NCI-H146 treated with DMSO at 0.1 percent for 48 hours (cell line): ENCODE measurements around the gene FANCD2.
"Not testable (repeated sequence)": the region's sequence is repeated elsewhere in the genome, so short reads cannot be mapped to it uniquely, and the experiment has no call there.

Experiments used
- DNase-seq: peaks from one replicate; lab custom pipeline; 2025; ENCODE audit not compliant: unreplicated experiment; lab: John Stamatoyannopoulos, UW

Gene FANCD2

DNA sequence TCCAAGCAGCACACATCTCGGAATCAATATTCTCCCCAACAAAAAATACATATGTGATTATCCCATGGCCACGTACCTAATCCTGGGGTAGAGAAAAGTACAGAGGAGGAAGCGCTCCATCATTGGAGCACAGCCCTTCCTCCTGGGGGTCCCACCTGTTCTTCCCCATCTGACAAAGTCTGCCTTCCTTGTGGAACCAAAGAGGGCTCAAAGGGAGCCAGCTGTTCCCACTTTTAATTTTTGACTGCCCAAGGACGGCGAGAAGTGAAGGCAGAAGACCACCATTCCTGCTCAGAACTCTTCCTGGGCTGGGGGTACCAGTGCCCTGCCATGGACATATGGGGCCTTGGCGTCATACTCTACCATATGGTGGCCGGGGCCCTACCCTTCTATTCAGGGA is 14.1 kb upstream of the FANCD2 start:
- DNase-seq = no peak

GRCh38 chr3:10015461-10015904 is 10.8 kb upstream of the FANCD2 start:
- DNase-seq = no peak

GRCh38 chr3:10017636-10018292 is 8.5 kb upstream of the FANCD2 start:
- DNase-seq = no peak

DNA sequence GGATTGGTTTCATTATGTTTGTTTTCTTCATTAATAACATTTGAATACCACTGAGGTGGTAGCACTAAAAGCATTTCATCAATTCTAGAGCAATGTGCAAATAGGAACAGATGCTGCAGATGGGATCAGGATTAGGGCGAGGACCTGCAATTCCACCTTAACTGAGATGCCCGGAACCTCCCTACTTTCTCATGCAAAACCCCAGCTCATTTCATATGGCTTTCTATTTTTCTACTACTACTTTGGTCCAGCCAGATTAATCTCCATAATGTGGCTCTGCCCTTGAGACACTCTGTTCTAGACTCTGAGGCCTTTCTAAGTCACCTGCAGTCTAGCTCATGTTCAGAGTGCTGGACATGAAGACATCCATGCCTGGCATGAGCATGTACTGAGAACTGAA is 7.4 kb upstream of the FANCD2 start:
- DNase-seq = not testable (repeated sequence)

DNA sequence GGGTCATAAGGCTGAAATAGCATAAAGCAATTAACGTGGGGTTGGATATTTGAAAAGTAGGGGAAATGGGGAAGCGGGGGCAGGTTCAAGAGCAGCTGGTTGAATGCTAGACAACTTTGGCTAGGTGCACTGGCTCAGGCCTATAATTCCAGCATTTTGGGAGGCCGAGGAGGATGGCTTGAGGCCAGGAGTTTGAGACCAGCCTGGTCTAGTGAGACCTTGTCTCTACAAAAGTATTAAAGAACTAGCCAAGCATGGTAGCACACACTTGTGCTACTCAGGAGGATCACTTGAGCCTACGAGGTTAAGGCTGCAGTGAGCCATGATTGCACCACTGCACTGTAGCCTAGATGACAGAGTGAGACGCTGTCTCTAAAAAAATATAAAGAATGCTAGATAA is 6.9 kb upstream of the FANCD2 start:
- DNase-seq = no peak

- no peak for DNase-seq
Observed at GRCh38 chr3:10021856-10022775, 4.1 kb upstream of the FANCD2 start.

- DNase-seq = no peak
Observed at GRCh38 chr3:10023587-10024310, 2.5 kb upstream of the FANCD2 start.

- DNase-seq = no peak
Observed at GRCh38 chr3:10025205-10026083, 793 bp upstream of the FANCD2 start.

DNA sequence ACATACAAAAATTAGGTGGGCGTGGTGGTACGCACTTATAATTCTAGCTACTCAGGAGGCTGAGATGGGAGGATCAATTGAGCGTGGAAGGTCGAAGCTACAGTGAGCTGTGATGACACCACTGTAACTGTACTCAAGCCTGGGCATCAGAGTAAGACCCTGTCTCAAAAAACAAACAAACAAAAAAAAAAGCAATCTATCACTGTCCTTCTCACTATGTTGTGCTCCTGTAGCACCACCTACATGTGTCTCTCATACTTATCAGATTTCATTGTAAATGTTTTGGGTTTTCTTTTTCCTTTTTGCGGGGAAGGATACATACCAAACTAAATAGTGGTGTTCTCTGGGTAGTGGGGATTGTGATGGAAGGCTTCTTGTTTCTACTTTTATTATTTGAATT is 14.8 kb downstream of the FANCD2 start:
- no peak for DNase-seq

DNA sequence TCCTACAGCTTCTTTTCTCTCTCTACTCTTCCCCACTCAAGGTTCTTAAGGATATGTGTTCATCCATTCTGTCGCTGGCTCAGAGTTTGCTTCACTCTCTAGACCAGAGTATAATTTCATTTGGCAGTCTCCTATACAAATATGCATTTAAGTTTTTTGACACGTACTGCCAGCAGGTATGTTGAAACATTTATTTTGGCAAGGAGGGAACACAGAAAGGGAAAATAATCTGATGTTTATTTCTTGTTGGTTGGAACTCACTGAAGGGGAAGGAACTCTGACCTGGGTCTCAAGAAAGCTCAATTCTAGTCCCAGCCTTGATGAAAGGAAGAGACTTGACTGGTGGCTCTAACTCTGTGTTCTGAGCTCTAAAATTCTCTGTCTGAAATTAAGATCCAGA is 21.6 kb downstream of the FANCD2 start:
- DNase-seq = no peak

DNA sequence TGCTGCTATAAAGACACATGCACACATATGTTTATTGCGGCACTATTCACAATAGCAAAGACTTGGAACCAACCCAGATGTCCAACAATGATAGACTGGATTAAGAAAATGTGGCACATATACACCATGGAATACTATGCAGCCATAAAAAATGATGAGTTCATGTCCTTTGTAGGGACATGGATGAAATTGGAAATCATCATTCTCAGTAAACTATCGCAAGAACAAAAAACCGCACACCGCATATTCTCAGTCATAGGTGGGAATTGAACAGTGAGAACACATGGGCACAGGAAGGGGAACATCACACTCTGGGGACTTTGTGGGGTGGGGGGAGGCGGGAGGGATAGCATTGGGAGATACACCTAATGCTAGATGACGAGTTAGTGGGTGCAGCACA is 26.8 kb downstream of the FANCD2 start:
- DNase-seq = not testable (repeated sequence)

- DNase-seq = no peak
Observed at GRCh38 chr3:10055097-10055496, 28.9 kb downstream of the FANCD2 start.

DNA sequence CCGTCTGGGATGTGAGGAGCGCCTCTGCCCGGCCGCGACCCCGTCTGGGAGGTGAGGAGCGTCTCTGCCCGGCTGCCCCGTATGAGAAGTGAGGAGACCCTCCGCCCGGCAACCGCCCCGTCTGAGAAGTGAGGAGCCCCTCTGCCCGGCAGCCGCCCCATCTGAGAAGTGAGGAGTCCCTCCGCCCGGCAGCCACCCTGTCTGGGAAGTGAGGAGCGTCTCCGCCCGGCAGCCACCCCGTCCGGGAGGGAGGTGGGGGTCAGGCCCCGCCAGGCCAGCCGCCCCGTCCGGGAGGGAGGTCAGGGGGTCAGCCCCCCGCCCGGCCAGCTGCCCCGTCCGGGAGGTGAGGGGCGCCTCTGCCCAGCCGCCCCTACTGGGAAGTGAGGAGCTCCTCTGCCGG is 43.8 kb downstream of the FANCD2 start:
- DNase-seq = not testable (repeated sequence)

DNA sequence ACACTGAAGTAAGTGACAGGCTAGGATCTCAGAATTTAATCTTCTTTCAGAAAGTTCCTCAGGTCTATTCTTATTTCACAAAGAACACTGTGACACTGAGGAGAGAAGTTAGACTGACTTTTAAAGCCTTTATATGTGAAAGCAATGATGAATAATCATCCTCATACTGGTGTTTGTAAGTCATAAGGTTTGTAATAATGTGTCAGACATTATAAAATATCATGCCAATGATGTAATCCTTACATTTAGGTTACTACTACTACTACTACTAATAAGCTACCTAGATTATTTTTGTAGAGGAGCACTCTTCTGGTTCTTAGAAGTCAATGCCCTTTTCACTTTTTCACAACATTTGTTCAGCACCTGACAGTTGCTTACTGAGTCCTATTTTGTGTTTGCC is 48.4 kb downstream of the FANCD2 start:
- no peak for DNase-seq

DNA sequence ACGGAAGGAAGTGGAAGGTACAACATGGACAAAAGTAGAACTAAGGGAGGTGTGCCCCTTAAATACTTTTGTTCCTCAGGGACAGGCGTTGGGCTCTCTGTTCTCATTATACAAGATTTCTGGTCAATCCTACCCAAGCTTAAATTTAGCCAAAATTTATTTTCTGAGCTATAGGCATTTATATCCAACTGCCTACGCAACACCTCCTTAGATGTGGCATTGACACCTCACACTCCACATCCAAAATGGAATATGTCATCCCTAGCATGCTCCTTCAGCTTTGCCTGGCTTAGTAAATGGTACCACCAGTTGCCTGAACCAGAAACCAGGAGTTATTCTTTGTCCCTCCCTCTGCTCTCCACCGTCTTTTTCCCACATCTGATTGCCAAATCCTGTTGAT is 55.6 kb downstream of the FANCD2 start:
- DNase-seq = no peak

DNA sequence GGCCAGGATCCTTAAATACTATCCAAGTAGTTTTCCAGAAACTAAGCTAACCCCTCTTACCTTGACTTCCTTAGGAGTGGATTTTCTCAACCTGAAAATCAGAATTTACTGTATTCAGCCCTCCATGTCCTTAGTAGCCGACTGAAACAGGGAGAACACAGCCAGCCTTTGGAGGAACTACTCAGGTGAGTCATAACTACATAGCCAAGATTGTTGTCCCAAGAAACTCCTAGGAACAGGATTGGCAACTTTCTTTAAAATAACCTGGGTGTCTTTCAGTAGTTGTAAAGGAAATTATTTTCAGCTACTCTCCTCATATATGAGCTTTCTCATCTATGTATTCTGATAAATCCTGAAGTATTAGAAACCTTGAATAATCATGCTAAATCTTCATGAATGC is 59.5 kb downstream of the FANCD2 start:
- DNase-seq = no peak

- DNase-seq = no peak
Observed at GRCh38 chr3:10088256-10088655, 62.0 kb downstream of the FANCD2 start.

DNA sequence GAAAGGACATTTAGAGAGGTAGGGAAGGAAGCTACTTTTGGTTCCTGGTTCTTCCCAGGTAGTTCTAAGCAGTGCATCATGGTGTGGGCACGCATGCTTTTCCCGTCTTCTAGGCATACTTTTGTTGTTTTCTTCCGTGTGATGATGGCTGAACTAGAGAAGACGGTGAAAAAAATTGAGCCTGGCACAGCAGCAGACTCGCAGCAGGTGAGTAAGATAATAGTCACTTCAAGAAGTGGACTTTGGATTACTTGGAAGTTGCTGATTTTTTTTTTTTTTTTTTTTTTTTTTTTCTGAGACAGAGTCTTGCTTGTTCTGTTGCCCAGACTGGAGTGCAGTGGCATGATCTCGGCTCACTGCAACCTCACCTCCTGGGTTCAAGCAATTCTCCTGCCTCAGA is 63.9 kb downstream of the FANCD2 start:
- no peak for DNase-seq

GRCh38 chr3:10090774-10091173 is 64.5 kb downstream of the FANCD2 start:
- not testable (repeated sequence) for DNase-seq

- DNase-seq = not testable (repeated sequence)
Observed at GRCh38 chr3:10091387-10091786, 65.2 kb downstream of the FANCD2 start.

DNA sequence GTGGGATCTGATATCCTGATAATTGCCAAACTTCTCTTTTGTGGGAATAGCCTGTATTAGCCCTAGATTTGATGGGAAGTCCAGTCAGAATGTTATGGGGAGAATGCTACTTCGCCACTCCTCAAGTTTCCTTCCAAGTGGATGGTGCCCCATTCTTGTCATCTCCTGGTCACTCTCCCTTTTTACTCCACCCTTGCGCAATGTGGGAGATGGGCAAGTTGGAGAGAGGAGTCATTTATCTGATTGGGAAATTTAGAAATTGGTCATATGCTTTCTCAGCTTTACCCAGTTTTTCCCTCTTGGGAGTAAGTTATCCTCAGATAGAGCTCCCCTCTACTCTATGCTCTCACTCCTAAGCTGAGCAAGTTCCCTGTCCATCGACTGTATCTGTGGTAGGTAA is 67.4 kb downstream of the FANCD2 start:
- no peak for DNase-seq
